RPMI7951 (cell line): ENCODE results near the gene BAIAP3. TPM values are rescaled to one million over a fixed set of nuclear protein-coding genes. Genes with fewer than 3 reads are reported as not detected.
"Not testable (repeated sequence)": the region's sequence is repeated elsewhere in the genome, so short reads cannot be mapped to it uniquely, and the experiment has no call there.

Experiments used
- DNase-seq: peaks from one replicate; pipeline ENCODE4 v3.0.0-alpha.2; 2012; ENCODE audit warnings: low read depth
- total RNA-seq: library from RNA; depleted of rRNA; stranded (reverse); fragments of >200 nt; shearing (Covaris generic); gene quantifications from 2 replicates; pipeline ENCODE4 v1.2.3, GENCODE V29; 2014; rRNA removed

BAIAP3 gene
- total RNA-seq, result 1.2 and 2.4 TPM in 2 replicates

GRCh38 chr16:1333149-1333812 is at the start of gene BAIAP3:
Gene BAIAP3, plus strand, starts transcription at chr16:1333645. Its CDS starts 4,905 bp downstream, at chr16:1338550.
- DNase-seq, result no peak

DNA sequence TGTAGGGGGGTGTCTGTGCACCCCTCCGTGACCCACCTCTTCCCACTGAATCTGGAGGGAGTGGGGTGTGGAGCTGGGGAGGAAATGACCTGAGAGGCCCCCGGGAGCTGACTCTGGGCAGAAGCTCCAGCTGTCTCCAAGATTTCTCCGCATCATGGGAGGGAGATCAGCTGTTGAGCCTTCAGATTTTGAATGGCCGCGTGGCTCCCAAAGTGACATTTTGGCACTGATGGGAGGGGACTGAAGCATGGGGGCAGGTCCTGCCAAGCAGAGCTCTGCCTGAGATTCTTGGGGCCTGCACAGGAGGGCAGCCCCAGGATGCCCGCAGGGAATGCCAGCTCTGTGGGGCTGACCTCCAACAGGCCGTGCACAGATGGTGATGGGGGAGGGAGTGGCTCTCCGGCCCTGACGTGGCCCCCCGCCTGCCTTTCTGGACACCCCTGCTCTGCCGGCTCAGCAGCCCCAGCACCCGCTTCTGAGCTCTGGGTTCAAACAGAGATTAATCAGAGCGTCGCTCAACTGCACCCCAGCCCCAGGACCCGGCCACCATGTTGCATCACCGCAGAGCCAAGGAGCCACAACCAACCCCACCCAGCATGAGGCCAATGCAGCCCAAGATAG is 49.3 kb upstream of the BAIAP3 start:
- no peak for DNase-seq

- no peak for DNase-seq
Observed at GRCh38 chr16:1285669-1286512, 47.6 kb upstream of the BAIAP3 start.

GRCh38 chr16:1286513-1287094 is 46.8 kb upstream of the BAIAP3 start:
- DNase-seq, result no peak

DNA sequence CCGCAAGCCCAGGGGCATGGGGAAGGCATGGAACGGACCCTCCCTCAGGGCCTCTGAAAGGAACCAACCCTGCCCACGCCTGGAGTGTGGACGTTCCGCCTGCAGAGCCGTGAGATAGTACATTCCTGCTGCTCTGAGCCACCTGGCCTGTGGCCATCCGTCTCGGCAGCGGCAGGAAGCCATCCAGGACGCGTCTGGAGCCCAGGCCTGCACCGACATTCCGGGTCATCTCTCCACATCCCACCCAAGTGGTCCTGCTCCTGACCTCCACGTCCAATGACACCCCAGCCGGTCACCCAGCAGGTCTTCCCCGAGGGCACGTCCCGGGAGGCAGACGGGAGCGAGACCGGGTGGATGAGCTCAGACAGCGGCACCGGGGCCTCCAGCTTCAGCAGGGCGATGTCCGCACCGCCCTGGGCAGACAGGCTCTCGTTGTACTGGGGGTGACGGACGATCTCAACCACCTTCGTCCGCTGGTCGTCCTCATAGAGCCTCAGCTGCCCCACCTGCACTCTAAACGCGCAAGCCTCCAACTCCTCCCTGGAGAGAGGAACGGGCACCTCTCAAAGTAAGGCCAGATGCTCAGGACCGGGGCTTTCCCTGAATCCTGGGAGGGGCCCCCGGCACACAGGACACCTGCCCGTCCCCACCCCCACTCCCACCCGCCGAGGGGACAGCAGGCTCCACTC is 45.3 kb upstream of the BAIAP3 start:
- no peak for DNase-seq

- no peak for DNase-seq
Observed at GRCh38 chr16:1288813-1289476, 44.5 kb upstream of the BAIAP3 start.

GRCh38 chr16:1289477-1289866 is 44.0 kb upstream of the BAIAP3 start:
- DNase-seq, result no peak

- no peak for DNase-seq
Observed at GRCh38 chr16:1290063-1290501, 43.4 kb upstream of the BAIAP3 start.

DNA sequence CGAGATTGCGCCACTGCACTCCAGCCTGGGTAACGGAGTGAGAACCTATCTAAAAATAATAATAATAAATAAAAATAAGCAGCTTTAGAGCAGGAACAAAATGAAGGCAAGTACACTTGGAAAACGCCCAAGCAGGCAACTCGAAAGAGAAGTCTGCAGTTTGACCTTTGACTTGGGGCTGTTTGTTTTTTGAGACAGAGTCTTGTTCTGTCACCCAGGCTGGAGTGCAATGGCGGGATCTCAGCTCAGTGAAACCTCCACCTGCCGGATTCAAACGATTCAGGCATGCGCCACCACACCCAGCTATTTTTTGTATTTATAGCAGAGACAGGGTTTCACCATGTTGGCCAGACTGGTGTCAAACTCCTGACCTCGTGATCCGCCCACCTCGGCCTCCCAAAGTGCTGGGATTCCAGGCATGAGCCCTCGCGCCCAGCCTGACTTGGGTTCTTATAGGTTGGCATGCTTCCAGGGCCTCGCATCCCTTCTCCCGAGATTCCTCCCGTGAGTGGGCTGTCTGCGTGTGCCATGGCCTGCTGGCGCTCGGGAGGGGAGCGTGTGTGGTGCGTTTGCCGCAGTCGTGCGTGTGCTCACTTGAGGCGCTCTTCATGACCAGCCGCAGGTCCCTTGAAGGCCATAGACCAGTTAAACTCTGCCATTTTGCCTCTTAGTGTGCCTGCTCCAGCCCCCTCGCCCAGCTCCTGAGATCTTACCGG is 42.4 kb upstream of the BAIAP3 start:
- no peak for DNase-seq

DNA sequence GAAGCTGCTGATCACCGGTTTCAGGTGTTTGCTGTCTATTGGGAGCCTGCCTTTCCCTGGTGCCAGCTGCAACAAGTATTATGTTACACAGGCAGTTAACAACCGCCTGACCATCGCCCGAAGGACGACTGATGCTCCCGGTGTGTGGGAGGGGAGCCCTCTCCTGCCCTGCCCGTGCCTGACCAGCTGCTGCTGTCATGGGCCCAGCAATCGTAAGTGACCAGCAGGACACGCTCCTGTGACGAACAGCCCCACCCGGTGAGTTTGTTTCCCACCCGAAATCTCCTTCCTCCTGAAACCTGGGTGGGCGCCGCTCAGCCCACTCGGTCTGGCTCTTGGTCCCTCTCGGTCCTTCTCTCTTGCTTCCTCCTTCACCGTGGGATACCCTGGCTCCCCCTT is 41.9 kb upstream of the BAIAP3 start:
- no peak for DNase-seq

DNA sequence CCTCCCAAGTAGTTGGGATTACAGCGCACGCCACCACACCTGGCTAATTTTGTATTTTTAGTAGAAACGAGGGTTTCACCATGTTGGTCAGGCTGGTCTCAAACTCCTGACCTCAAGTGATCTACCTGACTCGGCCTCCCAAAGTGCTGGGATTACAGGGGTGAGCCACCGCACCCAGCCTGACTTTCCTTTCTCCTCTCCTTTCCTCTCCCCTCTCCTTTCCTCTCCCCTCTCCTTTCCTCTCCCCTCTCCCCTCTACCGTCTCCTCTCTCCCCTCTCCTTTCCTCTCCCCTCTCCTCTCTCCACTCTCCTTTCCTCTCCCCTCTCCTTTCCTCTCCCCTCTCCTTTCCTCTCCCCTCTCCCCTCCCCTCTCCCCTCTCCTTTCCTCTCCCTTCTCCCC is 41.2 kb upstream of the BAIAP3 start:
- not testable (repeated sequence) for DNase-seq

GRCh38 chr16:1292808-1293207 is 40.6 kb upstream of the BAIAP3 start:
- not testable (repeated sequence) for DNase-seq

- no peak for DNase-seq
Observed at GRCh38 chr16:1293921-1294656, 39.4 kb upstream of the BAIAP3 start.

- DNase-seq, result no peak
Observed at GRCh38 chr16:1295465-1295864, 38.0 kb upstream of the BAIAP3 start.

DNA sequence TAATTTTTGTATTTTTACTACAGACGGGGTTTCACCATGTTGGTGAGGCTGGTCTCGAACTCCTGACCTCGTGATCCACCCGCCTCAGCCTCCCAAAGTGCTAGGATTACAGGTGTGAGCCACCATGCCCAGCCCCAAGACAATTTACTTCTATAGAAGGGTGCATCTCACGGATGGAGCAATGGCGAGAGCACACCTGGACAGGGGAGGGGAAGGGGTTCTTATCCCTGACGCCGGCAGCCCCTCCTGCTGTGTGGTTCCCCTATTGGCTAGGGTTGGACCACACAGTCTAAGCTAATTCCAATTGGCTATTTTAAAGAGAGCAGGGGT is 36.8 kb upstream of the BAIAP3 start:
- DNase-seq, result not testable (repeated sequence)

GRCh38 chr16:1297018-1297696 is 36.3 kb upstream of the BAIAP3 start:
- peak; percentile 59 for DNase-seq

- no peak for DNase-seq
Observed at GRCh38 chr16:1298406-1298805, 35.0 kb upstream of the BAIAP3 start.

DNA sequence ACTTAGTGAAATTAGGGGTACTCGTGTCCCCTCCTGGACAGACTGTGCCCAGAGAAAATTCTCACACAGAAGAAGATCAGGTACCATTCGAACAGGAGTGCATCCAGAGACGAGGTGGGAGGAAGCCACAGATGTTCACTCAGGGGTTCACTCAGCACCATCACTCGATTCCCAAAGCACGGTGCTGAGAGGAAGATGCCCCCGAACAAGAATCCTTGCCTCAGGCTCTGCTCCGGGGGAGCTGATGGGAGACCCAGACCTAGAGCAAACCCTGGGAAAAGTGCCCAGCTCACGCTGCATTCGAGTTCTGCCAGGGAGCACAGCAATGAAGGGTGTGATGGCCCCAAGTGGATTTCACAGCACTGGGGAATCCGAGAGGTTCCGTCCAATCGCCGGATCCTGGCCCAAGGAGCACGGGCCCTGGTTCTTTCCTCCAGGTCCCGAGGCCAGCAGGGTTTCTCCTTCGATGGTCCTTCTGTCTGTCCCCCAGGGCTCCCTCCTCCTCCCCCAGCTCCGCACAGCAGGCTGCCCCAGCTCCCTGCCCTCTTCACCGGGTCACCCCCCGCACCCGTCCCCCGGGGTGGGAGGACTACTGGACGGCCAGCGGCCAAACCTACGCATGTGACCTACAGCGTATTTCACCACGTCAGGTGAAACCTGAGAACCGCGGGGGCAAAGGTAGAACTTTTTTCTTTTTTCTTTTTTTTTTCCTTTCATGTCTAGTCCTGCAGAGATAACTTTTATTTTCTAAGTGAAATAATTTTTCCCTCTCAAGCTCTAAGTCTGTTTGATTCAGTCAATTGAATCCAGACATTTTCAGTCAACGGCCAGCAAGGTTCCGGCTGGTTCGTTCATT is 34.2 kb upstream of the BAIAP3 start:
- no peak for DNase-seq
